Right renal pelvis (tissue), 4 donors: ENCODE results near the gene MCAM. TPM values are rescaled to one million over a fixed set of nuclear protein-coding genes. Genes with fewer than 3 reads are reported as not detected.

Experiments used
- DNase-seq, 4 donors: peaks; one replicate each; pipeline ENCODE4 v3.0.0-alpha.2; 2013; ENCODE audit warnings: low read depth in 4 of 4, low spot score in 3 of 4, missing footprints in 1 of 4
- polyA plus RNA-seq, 4 donors: library from polyadenylated mRNA; unstranded; fragments of 120-200 nt; gene quantifications; one replicate each; pipeline ENCODE4 v1.2.1, GENCODE V29; 2013; ENCODE audit not compliant: insufficient read length in 4 of 4

Gene MCAM
- polyA plus RNA-seq, 4 donors, result 53.1 to 67.4 (median 54.5) TPM

DNA sequence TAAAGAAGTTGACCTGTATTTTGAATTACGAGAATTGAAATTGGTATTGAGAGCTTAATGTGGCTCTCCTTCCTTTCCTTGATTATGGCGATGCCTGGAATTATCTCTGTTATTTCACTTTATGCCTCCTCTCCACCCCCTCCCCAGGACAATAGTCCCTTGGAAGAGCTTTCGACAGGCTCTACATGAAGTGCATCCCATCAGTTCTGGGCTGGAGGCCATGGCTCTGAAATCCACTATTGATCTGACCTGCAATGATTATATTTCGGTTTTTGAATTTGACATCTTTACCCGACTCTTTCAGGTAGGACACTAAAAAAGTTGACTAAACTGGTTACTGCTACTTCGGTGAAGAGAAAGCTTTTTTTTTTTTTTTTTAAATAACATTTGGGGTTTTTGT is 43.2 kb downstream of the MCAM start:
- DNase-seq, result no peak

DNA sequence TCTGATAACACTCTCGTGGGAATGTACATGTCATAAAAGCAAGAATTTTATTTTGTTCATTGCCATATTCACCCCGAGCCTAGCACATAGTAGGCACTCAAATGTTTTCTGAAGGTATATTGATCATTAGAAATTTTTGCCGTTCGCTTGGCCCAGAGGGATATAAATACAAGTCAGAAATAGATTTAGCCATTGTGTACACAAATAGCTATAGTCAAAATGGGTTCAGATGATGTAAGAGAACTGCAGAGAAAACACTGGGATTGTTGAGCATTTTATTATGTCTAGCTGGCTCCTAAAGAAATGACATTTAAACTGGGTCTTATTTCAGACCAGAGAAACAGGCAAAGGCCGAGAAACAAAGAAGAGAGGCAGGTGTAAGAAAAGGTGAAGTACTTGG is 49.3 kb downstream of the MCAM start:
- no peak for DNase-seq

DNA sequence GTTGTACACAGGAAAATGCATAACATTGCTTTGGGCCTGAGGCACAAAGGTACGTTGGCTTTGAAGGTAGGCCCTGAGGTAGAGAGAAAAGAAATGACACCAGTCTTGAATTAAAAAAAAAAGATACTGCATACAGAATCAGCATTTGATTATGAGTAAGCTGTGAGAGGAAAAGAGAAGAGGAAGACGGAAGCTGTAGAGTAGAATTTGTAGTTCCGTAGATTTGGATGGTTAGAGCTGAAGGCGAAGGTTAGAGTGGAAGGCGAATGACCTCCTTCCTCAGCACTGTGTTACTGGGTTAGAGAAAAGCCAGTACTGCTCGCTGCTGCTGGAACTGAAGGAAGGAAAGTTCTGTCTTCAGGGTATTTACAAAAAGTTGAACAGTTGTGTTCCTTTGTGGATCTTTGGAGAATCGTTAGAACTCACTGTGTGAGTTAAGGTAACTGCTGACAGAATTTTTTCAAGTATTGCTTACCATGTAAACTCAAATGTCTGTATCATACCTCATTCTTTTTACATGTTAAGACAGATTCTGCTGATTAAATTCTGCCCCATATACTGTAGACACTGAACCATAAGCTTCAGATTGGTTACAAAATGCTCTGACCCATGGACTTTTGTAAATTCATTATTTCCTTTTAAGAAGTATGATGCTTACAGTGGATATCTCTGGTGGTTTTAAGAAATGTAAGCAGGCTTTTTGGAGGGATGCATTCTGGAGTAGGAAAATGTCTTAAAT is 50.2 kb downstream of the MCAM start:
- DNase-seq, result no peak

DNA sequence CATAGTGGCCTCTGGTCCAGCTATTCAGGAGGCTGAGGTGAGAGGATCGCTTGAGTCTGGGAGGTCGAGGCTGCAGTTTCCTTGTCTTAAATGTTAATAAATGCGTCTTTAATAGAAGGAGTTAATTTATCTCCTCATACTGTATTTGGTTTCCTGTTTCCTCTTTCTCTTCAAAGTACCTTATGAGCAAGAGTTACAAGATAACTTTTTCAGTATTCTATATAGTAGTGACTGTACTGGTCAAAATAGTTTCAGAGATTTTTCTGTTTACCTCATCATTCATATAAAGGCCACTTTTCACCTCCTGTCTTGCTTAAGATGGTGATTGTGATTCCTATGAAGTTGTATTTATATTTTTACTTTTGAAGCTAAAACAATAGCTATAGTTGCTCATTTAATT is 50.9 kb downstream of the MCAM start:
- DNase-seq, result no peak

DNA sequence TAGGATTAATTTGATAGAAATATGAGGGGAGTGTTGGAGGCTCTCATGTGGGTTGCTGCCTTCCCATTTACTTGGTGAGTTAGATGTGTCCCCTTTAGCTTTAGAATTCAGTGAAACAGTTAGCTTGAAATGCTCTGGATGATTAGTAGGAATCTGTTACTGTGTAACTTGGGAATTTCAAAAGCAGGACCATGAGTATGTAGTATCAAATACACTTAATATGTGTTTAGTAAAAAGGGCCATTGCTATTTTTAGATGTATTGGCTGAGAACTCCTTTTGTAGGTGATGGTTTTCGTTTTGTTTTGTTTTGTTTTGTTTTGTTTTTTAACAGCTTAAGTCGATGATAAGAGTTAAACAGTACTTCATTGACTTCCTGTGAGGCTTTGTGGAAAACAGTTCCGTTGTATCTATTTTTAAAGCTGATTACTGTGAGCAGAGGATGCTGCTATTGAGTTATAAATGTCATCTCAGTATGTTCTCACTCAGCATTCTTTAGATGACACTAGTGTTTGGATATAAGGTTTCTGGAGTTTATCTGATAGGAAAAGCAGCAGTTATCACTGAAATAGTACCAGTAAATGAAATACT is 53.5 kb downstream of the MCAM start:
- DNase-seq, result peak in 1 of 4 donors; percentile 15

DNA sequence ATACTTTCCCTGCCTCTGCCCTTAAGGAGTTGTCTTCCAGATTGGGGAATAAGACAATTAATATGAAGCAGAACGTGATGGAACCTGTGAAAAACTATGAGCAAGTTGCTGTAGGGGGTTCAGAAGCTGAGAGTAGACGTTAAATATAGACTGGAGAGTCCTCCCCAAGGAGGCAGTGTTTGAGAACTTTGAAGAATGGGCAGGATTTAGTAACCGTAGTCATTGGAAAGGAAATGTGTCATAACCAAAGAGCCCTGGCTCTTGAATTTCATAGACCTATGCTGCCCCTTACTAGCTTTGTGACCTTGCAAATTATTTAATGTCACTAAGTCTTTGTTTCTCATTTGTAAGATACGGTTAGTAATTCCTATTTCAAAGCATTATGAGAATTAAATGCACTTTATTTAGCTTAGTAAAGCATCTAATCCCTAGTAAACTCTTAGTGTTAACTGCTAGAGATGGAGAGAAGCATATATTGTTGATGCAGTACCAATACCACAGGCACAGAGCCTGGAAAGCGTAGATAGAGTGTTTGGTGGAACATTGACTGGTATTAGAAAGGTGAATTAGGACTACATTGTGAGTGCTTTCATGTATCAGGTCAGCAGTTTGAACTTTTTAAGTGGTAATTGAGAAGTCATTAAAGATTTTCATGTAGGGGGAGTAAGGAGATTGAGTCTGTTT is 54.1 kb downstream of the MCAM start:
- DNase-seq, result no peak

DNA sequence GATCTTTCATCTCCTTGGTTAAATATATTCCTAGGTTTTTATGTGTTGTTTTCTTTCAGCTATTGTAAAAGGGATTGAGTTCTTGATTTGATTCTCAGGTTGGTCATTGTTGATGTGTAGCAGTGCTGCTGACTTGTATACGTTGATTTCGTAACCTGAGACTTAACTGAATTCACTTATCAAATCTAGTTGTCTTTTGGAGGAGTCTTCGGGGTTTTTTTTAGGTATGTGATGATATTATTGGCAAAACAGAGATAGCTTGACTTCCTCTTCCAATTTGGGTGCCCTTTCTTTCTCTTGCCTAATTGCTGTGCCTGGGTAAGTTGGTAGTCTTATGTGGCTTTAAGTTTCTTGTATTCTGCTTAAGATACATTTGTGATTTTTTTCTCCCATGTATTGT is 57.9 kb downstream of the MCAM start:
- DNase-seq, result no peak

Other genes with a start within 250 kb of the MCAM start
- gene VPS11, start 249.3 kb downstream of the MCAM start, polyA plus RNA-seq, result 10 to 100 TPM; 51.9 to 59.5 (median 54.7) TPM
- gene HMBS, start 232.2 kb downstream of the MCAM start, polyA plus RNA-seq, result 10 to 100 TPM; 25.9 to 28.6 (median 26.4) TPM
- gene DPAGT1, start 215.3 kb downstream of the MCAM start, polyA plus RNA-seq, result 10 to 100 TPM; 56.3 to 70.4 (median 59.5) TPM
- gene C2CD2L, start 209.8 kb downstream of the MCAM start, polyA plus RNA-seq, result 10 to 100 TPM; 10.6 to 14.0 (median 11.8) TPM
- gene HINFP, start 195.6 kb downstream of the MCAM start, polyA plus RNA-seq, result 10 to 100 TPM; 26.5 to 33.2 (median 30.0) TPM
- under 1 TPM; 0.71 to 0.81 (median 0.76) TPM for gene ABCG4, start 168.1 kb downstream of the MCAM start, polyA plus RNA-seq
- 10 to 100 TPM; 11.7 to 14.4 (median 12.2) TPM for gene NLRX1, start 148.4 kb downstream of the MCAM start, polyA plus RNA-seq
- gene NHERF4, start 131.7 kb downstream of the MCAM start, polyA plus RNA-seq, result 10 to 100 TPM; 12.7 to 19.1 (median 14.2) TPM
- 10 to 100 TPM; 19.9 to 22.8 (median 21.6) TPM for gene CBL, start 110.8 kb downstream of the MCAM start, polyA plus RNA-seq
- 10 to 100 TPM; 32.2 to 36.8 (median 32.9) TPM for gene RNF26, start 17.4 kb upstream of the MCAM start, polyA plus RNA-seq
- 10 to 100 TPM; 20.6 to 33.6 (median 25.5) TPM for gene C1QTNF5, start 23.8 kb upstream of the MCAM start, polyA plus RNA-seq
- not detected for gene MFRP, start 29.6 kb upstream of the MCAM start, polyA plus RNA-seq
- gene USP2, start 64.6 kb upstream of the MCAM start, polyA plus RNA-seq, result 10 to 100 TPM in 3 of 4 donors, 1 to 10 TPM in 1; 6.8 to 13.6 (median 11.1) TPM
- gene THY1, start 106.0 kb upstream of the MCAM start, polyA plus RNA-seq, result 100 to 1,000 TPM in 1 of 4 donors, 10 to 100 TPM in 3; 88.7 to 107 (median 90.0) TPM